Uterus (tissue), 4 donors: ENCODE data around the gene DOK6. TPM values are rescaled to one million over a fixed set of nuclear protein-coding genes. Genes with fewer than 3 reads are reported as not detected.

ENCODE experiments used
- DNase-seq, 2 donors: peaks; one replicate each; pipeline ENCODE4 v3.0.0-alpha.2; 2019 to 2020
- H3K27ac ChIP-seq, 2 donors: fragments of 200-600 bp; sonication (generic); 1 replicate in 1 of 2; 2 replicates in 1 of 2; pipeline ENCODE4 v1.5.1; 2016 to 2018
- H3K27me3 ChIP-seq, 2 donors: fragments of 200-600 bp; sonication (generic); one replicate each; pipeline ENCODE4 v1.5.1; 2018 to 2019; ENCODE audit warnings: control low read depth in 1 of 2
- H3K36me3 ChIP-seq, 2 donors: fragments of 200-600 bp; sonication (generic); one replicate each; pipeline ENCODE4 v1.5.1; 2019; ENCODE audit warnings: control low read depth in 1 of 2
- H3K4me1 ChIP-seq, 2 donors: fragments of 200-600 bp; sonication (generic); one replicate each; pipeline ENCODE4 v1.5.1; 2018 to 2019; ENCODE audit warnings: control low read depth in 1 of 2
- H3K4me3 ChIP-seq, 2 donors: fragments of 200-600 bp; sonication (generic); 1 replicate in 1 of 2; 2 replicates in 1 of 2; pipeline ENCODE4 v1.5.1; 2018 to 2019; ENCODE audit warnings: mild to moderate bottlenecking in 1 of 2
- H3K9me3 ChIP-seq, 2 donors: fragments of 200-600 bp; sonication (generic); one replicate each; pipeline ENCODE4 v1.5.1; 2019; ENCODE audit warnings: control low read depth in 1 of 2
- CTCF ChIP-seq, 4 experiments: fragments of 200-600 bp in 2 of 4; fragments of 450-650 bp in 2 of 4; sonication (generic) in 2 of 4; IDR thresholded peaks; one replicate each; pipeline ENCODE4 v1.5.1; 2016 to 2019; ENCODE audit warnings: antibody characterized with exemption in 4 of 4, mild to moderate bottlenecking in 2 of 4, moderate library complexity in 1 of 4
- POLR2A ChIP-seq, 2 donors: fragments of 450-650 bp; IDR thresholded peaks; one replicate each; pipeline ENCODE4 v1.6.1; 2016; ENCODE audit warnings: antibody characterized with exemption in 2 of 2, mild to moderate bottlenecking in 1 of 2, moderate library complexity in 1 of 2
- intact Hi-C: fragments of 100-400 bp; cut with DNase I; formaldehyde crosslinking; loops from one replicate; pipeline ENCODE4 v1.15.1; 2023; ENCODE audit warnings: low total_unique reads
- total RNA-seq, 4 donors: library from RNA; depleted of rRNA in 3 of 4; stranded (reverse); fragments of >200 nt in 3 of 4; gene quantifications; one replicate each; pipeline versions ENCODE4 v1.1.0 to v1.2.4, GENCODE V29; 2014 to 2023
- donor health status: DM: yes; HTN: yes; CAD: no.

Gene DOK6
- total RNA-seq, 4 donors from 2014 or later = 0.26 to 9.5 (median 1.4) TPM

- H3K4me1 ChIP-seq = peaks cover 0 to 8% of the 10 kb centered on the region in 2 donors
- intact Hi-C loops = no loop called here
- no peaks in the 10 kb centered on the region for H3K27me3 ChIP-seq
- H3K9me3 ChIP-seq = no peaks in the 10 kb centered on the region
- no peaks in the 10 kb centered on the region for H3K36me3 ChIP-seq
- DNase-seq = peak in 1 of 2 donors; percentile 16
- TF ChIP-seq POLR2A (IDR thresholded peaks at IDR 0.05) = no peak
- no peak for TF ChIP-seq CTCF (IDR thresholded peaks at IDR 0.05)
- peak overlapping the region; percentile 36 to 73 for H3K27ac ChIP-seq
- peak overlapping the region; percentile 31 to 40 for H3K4me3 ChIP-seq
These were observed 711 bp downstream of the DOK6 start for GRCh38 chr18:69401226-69401971.

DNA sequence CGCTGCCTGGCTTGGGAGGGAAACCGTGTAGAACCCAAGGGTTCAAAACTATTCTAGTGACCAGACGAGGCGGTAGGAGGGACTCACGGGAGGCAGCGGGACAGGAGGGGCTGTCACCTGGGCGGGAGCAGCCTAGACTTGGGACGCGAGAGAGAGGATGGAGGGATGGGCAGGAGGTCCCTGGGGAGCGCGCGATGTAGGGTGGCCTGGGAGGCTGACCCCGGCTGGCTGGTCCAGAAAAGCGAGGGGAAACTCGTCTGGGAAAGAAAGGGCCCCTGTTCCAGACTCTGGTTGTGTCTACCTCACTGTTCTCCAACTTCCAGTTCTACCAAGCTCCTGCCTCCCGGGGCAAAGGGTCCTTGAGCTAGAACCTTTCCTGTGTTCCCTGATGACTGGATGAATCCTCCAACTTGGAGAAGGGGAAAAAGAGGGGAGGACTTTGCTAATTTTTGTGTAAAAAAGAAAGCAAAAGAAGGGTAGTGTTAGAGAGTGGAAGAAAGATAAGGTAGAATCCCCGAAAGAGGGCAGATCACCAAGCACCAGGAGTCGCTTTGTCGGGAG, 1.4 kb downstream of the DOK6 start:
- intact Hi-C loops = no loop called here
- no peak for TF ChIP-seq POLR2A (IDR thresholded peaks at IDR 0.05)
- TF ChIP-seq CTCF (IDR thresholded peaks at IDR 0.05) = no peak
- peak overlapping the region; percentile 31 to 40 for H3K4me3 ChIP-seq
- no peak for DNase-seq
- H3K27ac ChIP-seq = peak overlapping the region in 1 of 2 donors; percentile 73
- H3K9me3 ChIP-seq = no peaks in the 10 kb centered on the region
- H3K36me3 ChIP-seq = no peaks in the 10 kb centered on the region
- no peaks in the 10 kb centered on the region for H3K27me3 ChIP-seq
- peaks cover 0 to 8% of the 10 kb centered on the region in 2 donors for H3K4me1 ChIP-seq

DNA sequence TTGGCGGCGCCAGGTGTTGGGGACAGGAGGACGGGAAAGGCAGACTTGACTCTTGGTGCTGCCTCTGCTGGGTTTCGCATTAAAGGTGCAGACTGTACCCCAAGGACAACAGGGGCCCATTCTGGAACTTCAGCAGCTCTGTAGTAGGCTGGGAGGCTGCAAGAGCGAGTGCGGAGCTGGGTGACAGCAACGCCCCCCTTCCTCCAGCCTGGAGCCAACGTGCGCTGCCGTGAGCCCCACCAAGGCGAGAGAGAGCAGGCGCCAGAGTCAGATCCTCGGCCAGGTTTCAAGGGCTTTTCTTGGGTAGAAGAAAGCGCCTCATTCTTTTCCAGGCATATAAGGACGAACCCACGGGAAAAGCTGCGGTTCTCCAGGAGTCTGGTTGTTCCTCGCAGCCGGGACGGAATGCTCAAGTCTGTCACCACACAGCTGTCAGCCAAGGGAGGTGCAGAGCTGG, 1.9 kb downstream of the DOK6 start:
- H3K27me3 ChIP-seq = no peaks in the 10 kb centered on the region
- H3K4me1 ChIP-seq = peaks cover 0 to 8% of the 10 kb centered on the region in 2 donors
- H3K9me3 ChIP-seq = no peaks in the 10 kb centered on the region
- no peak overlapping the region for H3K27ac ChIP-seq
- no peak for TF ChIP-seq POLR2A (IDR thresholded peaks at IDR 0.05)
- intact Hi-C loops = no loop called here
- DNase-seq = no peak
- no peaks in the 10 kb centered on the region for H3K36me3 ChIP-seq
- H3K4me3 ChIP-seq = peak overlapping the region; percentile 31 to 40

- no peak overlapping the region for H3K27ac ChIP-seq
- intact Hi-C loops = no loop called here
- no peaks in the 10 kb centered on the region for H3K27me3 ChIP-seq
- no peaks in the 10 kb centered on the region for H3K4me1 ChIP-seq
- TF ChIP-seq CTCF (IDR thresholded peaks at IDR 0.05) = no peak
- no peak for TF ChIP-seq POLR2A (IDR thresholded peaks at IDR 0.05)
- H3K36me3 ChIP-seq = no peaks in the 10 kb centered on the region
- DNase-seq = no peak
- no peak overlapping the region for H3K4me3 ChIP-seq
- no peaks in the 10 kb centered on the region for H3K9me3 ChIP-seq
These were observed 7.8 kb downstream of the DOK6 start for GRCh38 chr18:69408522-69408921.

DNA sequence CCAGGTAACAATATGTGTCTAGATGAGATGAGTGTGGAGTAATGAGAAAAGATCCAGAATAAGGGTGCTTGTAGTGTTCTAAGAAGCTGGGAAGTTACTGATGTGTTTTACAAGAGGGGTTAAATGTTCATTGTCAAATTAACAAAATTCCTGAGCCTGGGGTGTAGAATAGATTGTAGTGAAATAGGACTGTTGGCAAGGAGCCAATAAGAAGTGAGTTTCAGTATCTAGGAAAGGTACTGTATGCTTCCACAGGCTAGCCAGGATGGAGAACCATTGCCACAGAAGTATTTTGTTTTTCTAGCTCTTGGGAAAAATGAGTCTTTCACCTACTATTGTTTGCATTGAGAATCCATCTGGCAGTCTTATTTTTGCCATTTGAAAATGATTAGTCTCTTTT, 10.5 kb downstream of the DOK6 start:
- intact Hi-C loops = no loop called here
- H3K4me3 ChIP-seq = no peak overlapping the region
- no peaks in the 10 kb centered on the region for H3K36me3 ChIP-seq
- H3K9me3 ChIP-seq = no peaks in the 10 kb centered on the region
- H3K27me3 ChIP-seq = no peaks in the 10 kb centered on the region
- H3K4me1 ChIP-seq = no peaks in the 10 kb centered on the region
- H3K27ac ChIP-seq = no peak overlapping the region
- DNase-seq = no peak
- TF ChIP-seq CTCF (IDR thresholded peaks at IDR 0.05) (no peak), POLR2A (IDR thresholded peaks at IDR 0.05) (no peak)
